PC-3 (cell line): ENCODE results near the gene PPP1R2C.

ENCODE experiments used
- CTCF ChIP-seq: fragments of 300-600 bp; sonication (generic); conservative IDR thresholded peaks from 2 replicates; pipeline ENCODE4 v1.5.1; 2017; ENCODE audit warnings: antibody characterized with exemption, low read depth, mild to moderate bottlenecking, low read length
- EZH2phosphoT487 ChIP-seq: fragments of 300-600 bp; sonication (generic); IDR thresholded peaks from 2 replicates; pipeline ENCODE4 v1.6.1; 2018; ENCODE audit warnings: mild to moderate bottlenecking, antibody characterized with exemption, low read length, borderline replicate concordance

GRCh38 chrX:42825201-42825600 lies 47.2 kb upstream of the PPP1R2C start:
- no peak for TF ChIP-seq CTCF
- no peak for TF ChIP-seq EZH2phosphoT487
